ENCODE results near the gene EIPR1.

- TF ChIP-seq CTCF (IDR thresholded peaks at IDR 0.05; ENCODE audit: insufficient read depth, low read depth, low read length) (no peak), EZH2 (IDR thresholded peaks at IDR 0.05; ENCODE audit: insufficient read depth, low read length) (no peak)
Observed at GRCh38 chr2:3338340-3338739, 39.3 kb downstream of the EIPR1 start.
